ENCODE data around the gene TRIM40. TPM values are rescaled to one million over a fixed set of nuclear protein-coding genes. Genes with fewer than 3 reads are reported as not detected.

Gene TRIM40
- total RNA-seq, 1 experiment from 2014 or later, result not detected

- intact Hi-C loops (cut with micrococcal nuclease), result no loop called here
- Histone ChIP-seq H3K9me2 (ENCODE audit: insufficient read depth) (no peaks in the 10 kb centered on the region), H3K4me2 (ENCODE audit: low read length) (no peak overlapping the region), H3K9ac (ENCODE audit: low read length) (no peak overlapping the region), H4K20me1 (ENCODE audit: insufficient read depth) (no peaks in the 10 kb centered on the region), H3K79me2 (ENCODE audit: insufficient read depth, low read length) (no peaks in the 10 kb centered on the region), H3K9me3 (ENCODE audit: control insufficient read depth in 1 of 2, insufficient read depth in 1 of 2, low read depth in 1 of 2, low read length in 2 of 2) (no peaks in the 10 kb centered on the region), H3K27me3 (ENCODE audit: insufficient read depth, low read length) (no peaks in the 10 kb centered on the region), H3K4me1 (ENCODE audit: control insufficient read depth in 1 of 2, insufficient read depth in 2 of 2, low read length in 2 of 2) (no peaks in the 10 kb centered on the region), H3K36me3 (ENCODE audit: control insufficient read depth in 1 of 2, insufficient read depth in 2 of 2, low read length in 2 of 2) (no peaks in the 10 kb centered on the region), H3K27ac (ENCODE audit: low read depth, low read length) (no peak overlapping the region), H2AFZ (ENCODE audit: low read depth, low read length, poor library complexity, severe bottlenecking) (no peak overlapping the region), H3K4me3 (replicated peaks in 1 of 2; ENCODE audit: low read depth in 1 of 2, low read length in 2 of 2) (no peak overlapping the region)
- no peak for ATAC-seq
- ChIA-PET RAD21 (ENCODE audit: low non-redundant PET in 1 of 2, low total read pairs in 2 of 2, uncharacterized antibody in 2 of 2, unreplicated experiment in 2 of 2) (no interaction called here), CTCF (interaction anchor here (0.8 kb wide), 1 partner anchor 15 kb away, joined by 4 read pairs; no protein-coding TSS in a partner anchor), POLR2A (no interaction called here)
- no TSS peak for BruUV-seq (replicated peaks)
- no peak for TF ChIP-seq ELF1 (IDR thresholded peaks at IDR 0.05; ENCODE audit: borderline replicate concordance, low read depth)
- no peak for TF ChIP-seq JUND (IDR thresholded peaks at IDR 0.05)
- no peak for TF ChIP-seq POLR2AphosphoS5 (IDR thresholded peaks at IDR 0.05; ENCODE audit: low read depth, low read length)
- no peak for TF ChIP-seq ATF3 (IDR thresholded peaks at IDR 0.05)
- no peak for TF ChIP-seq EZH2phosphoT487 (IDR thresholded peaks at IDR 0.05; ENCODE audit: borderline replicate concordance)
- no peak for TF ChIP-seq ZBTB33 (IDR thresholded peaks at IDR 0.05; ENCODE audit: extremely low read depth, insufficient replicate concordance, low read length)
- no peak for TF ChIP-seq POLR2A (IDR thresholded peaks at IDR 0.05; ENCODE audit: borderline replicate concordance, extremely low read depth, insufficient read depth, insufficient read length)
- no peak for TF ChIP-seq CBX3 (IDR thresholded peaks at IDR 0.05; ENCODE audit: low read depth)
- TF ChIP-seq CTCF (IDR thresholded peaks at IDR 0.05 in 2 of 3, conservative IDR thresholded peaks at IDR 0.05 in 1 of 3; ENCODE audit: borderline replicate concordance in 1 of 3, insufficient read depth in 1 of 3, low read depth in 2 of 3, low read length in 2 of 3), result no peak
- TF ChIP-seq EGR1 (IDR thresholded peaks at IDR 0.05; ENCODE audit: low read depth), result no peak
- DNase-seq (ENCODE audit: low read depth, low spot score), result no peak
These were observed 9.9 kb downstream of the TRIM40 start for GRCh38 chr6:30145818-30146217.

Data from HCT116 (cell line).